DND-41 (cell line): ENCODE measurements around the gene ASIC3.
"Not testable (repeated sequence)": the region's sequence is repeated elsewhere in the genome, so short reads cannot be mapped to it uniquely, and the experiment has no call there.

ENCODE experiments used
- ATAC-seq: fragments of 200-7000 bp; cut with Tn5 transposase; 3 replicates; pipeline ENCODE4 v1.9.1; 2021; ENCODE audit warnings: low read depth; ENCODE audit not compliant: insufficient read depth
- DNase-seq: peaks from one replicate; pipeline ENCODE4 v3.0.0-alpha.2; 2020
- H2AFZ ChIP-seq: 2 replicates; pipeline ENCODE4 v1.6.0; 2012; ENCODE audit warnings: low read depth, low read length
- H3K27ac ChIP-seq: 2 replicates; pipeline ENCODE4 v1.5.1; 2012; ENCODE audit warnings: low read length, inconsistent platforms
- H3K27me3 ChIP-seq: fragments of 200-600 bp; sonication (generic); 2 replicates; pipeline ENCODE4 v1.6.0; 2012; ENCODE audit warnings: low read length, mild to moderate bottlenecking, inconsistent platforms; ENCODE audit not compliant: insufficient read depth, poor library complexity
- H3K36me3 ChIP-seq: 2 replicates; pipeline ENCODE4 v1.5.1; 2012; ENCODE audit warnings: low read length, inconsistent platforms; ENCODE audit not compliant: insufficient read depth
- H3K4me1 ChIP-seq: 2 replicates; pipeline ENCODE4 v1.5.1; 2012; ENCODE audit warnings: mild to moderate bottlenecking, low read length; ENCODE audit not compliant: insufficient read depth
- H3K4me2 ChIP-seq: 2 replicates; pipeline ENCODE4 v1.6.0; 2012; ENCODE audit warnings: mild to moderate bottlenecking, moderate library complexity, low read length, inconsistent platforms; ENCODE audit not compliant: insufficient read depth
- H3K4me3 ChIP-seq, 2 experiments: fragments of 200-600 bp in 1 of 2; shearing (Covaris generic) in 1 of 2; 2 replicates each; pipeline ENCODE4 v1.5.1; 2012 to 2016; ENCODE audit warnings: inconsistent platforms in 2 of 2, low read length in 2 of 2, mild to moderate bottlenecking in 2 of 2, low read depth in 1 of 2, moderate library complexity in 1 of 2
- H3K79me2 ChIP-seq: 2 replicates; pipeline ENCODE4 v1.6.0; 2012; ENCODE audit warnings: low read length, inconsistent platforms; ENCODE audit not compliant: insufficient read depth
- H3K9ac ChIP-seq: 2 replicates; pipeline ENCODE4 v1.6.0; 2012; ENCODE audit warnings: low read depth, mild to moderate bottlenecking, inconsistent platforms, low read length, moderate library complexity
- H3K9me3 ChIP-seq: 2 replicates; pipeline ENCODE4 v1.5.1; 2012; ENCODE audit warnings: low read length, moderate library complexity, mild to moderate bottlenecking, inconsistent platforms; ENCODE audit not compliant: insufficient read depth, severe bottlenecking
- H4K20me1 ChIP-seq: 2 replicates; pipeline ENCODE4 v1.6.0; 2012; ENCODE audit warnings: low read length; ENCODE audit not compliant: insufficient read depth
- CTCF ChIP-seq: IDR thresholded peaks from 2 replicates; pipeline ENCODE4 v1.5.1; 2012; ENCODE audit warnings: borderline replicate concordance, low read length, moderate library complexity, mild to moderate bottlenecking; ENCODE audit not compliant: poor library complexity, severe bottlenecking; ENCODE audit errors: extremely low read depth
- EZH2 ChIP-seq: IDR thresholded peaks from 3 replicates; pipeline ENCODE4 v1.6.1; 2012; ENCODE audit warnings: borderline replicate concordance, low read depth, mild to moderate bottlenecking, moderate library complexity, low read length, inconsistent platforms; ENCODE audit not compliant: severe bottlenecking

The ASIC3 gene

DNA sequence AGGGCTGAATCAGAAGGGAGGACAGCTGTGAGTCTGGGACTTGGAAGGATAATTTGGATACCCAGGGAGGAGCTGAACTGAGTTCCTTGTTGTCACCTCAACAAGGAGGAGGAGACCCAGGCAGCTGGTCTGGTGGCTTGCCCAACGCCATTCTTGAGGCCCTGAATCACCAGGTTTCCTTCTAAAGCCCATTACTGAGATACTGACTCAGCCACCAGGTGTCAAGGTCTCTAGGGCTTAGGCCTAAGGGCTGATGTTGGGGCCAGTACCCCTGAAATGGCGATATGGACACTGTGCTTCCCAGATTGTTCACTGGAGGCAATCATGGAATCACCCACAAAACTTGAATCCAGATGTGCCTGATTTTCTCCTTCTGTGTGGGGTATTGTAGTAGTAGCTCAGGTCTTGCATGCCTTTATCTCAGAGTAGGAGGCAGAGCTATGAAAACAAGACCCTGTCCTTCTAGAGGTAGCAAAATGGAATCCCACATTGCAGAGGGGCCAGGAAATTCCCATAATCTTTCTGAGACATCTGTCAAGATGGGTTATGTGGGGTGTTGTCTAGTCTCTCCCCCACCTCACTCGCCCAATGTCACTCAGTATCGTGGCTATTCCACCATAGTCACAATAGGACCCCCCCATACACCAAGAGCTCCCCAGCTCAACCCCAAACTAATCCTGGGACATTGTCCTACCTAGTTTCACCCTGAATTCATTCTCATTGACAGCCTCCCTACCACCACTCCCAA is 22.2 kb upstream of the ASIC3 start:
- ATAC-seq (no peak), DNase-seq (no peak)
- H3K79me2 ChIP-seq: peaks cover 22% of the 10 kb centered on the region
- TF ChIP-seq CTCF (no peak), EZH2 (no peak)
- no peaks in the 10 kb centered on the region for H3K9me3 ChIP-seq
- no peak overlapping the region for H3K9ac ChIP-seq
- no peak overlapping the region for H3K4me3 ChIP-seq
- H3K4me1 ChIP-seq: peaks cover 24% of the 10 kb centered on the region
- H3K27me3 ChIP-seq: peaks cover 3% of the 10 kb centered on the region
- no peaks in the 10 kb centered on the region; the same call in 1 of the 2 replicates for H3K36me3 ChIP-seq
- H3K27ac ChIP-seq: no peak overlapping the region
- 0 out of 2 replicates have a peak, but pooled peaks cover 4% of the 10 kb centered on the region for H4K20me1 ChIP-seq
- H3K4me2 ChIP-seq: no peak overlapping the region
- H2AFZ ChIP-seq: peak overlapping the region; percentile 49; the same call in 1 of the 2 replicates

- H3K4me1 ChIP-seq: peaks cover 24% of the 10 kb centered on the region
- ATAC-seq, H3K9me3 ChIP-seq, H3K27ac ChIP-seq, H3K36me3 ChIP-seq, H4K20me1 ChIP-seq, H3K27me3 ChIP-seq, DNase-seq: not testable (repeated sequence)
- H3K4me2 ChIP-seq: peak overlapping the region; percentile 80
- H3K9ac ChIP-seq: peak overlapping the region; percentile 63; the same call in 1 of the 2 replicates
- peak overlapping the region in 1 of 2 experiments; percentile 69; a peak in 2 of 4 replicates for H3K4me3 ChIP-seq
- peaks cover 25% of the 10 kb centered on the region for H3K79me2 ChIP-seq
- 0 out of 2 replicates have a peak overlapping the region, but pooled peaks have one; percentile 55 for H2AFZ ChIP-seq
Observed at GRCh38 chr7:151026771-151027727, 21.3 kb upstream of the ASIC3 start.

DNA sequence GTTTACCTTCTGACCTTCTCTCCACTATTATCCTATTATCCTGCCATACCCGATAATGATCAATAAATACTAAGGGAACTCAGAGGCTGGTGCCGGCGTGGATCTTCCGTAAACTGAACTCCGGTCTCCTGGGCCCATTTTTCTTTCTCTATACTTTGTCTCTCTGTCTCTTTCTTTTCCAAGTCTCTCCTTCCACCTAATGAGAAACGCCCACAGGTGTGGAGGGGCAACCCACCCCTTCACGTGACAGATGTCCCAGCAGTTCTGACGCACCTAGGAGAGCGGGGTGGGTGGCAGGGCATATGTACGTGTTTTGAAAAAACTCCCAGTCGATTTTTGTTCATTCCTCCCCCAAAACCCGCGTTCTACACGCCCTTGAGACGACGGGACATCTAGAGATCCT is 20.6 kb upstream of the ASIC3 start:
- H3K36me3 ChIP-seq, DNase-seq, H4K20me1 ChIP-seq, H3K9me3 ChIP-seq, H3K27me3 ChIP-seq, ATAC-seq: not testable (repeated sequence)
- Histone ChIP-seq H3K4me3 (peak overlapping the region; percentile 54 to 69; a peak in 3 of 4 replicates), H2AFZ (peak overlapping the region; percentile 91), H3K4me1 (peaks cover 24% of the 10 kb centered on the region), H3K79me2 (peaks cover 27% of the 10 kb centered on the region), H3K27ac (peak overlapping the region; percentile 70), H3K9ac (peak overlapping the region; percentile 63), H3K4me2 (peak overlapping the region; percentile 80)

DNA sequence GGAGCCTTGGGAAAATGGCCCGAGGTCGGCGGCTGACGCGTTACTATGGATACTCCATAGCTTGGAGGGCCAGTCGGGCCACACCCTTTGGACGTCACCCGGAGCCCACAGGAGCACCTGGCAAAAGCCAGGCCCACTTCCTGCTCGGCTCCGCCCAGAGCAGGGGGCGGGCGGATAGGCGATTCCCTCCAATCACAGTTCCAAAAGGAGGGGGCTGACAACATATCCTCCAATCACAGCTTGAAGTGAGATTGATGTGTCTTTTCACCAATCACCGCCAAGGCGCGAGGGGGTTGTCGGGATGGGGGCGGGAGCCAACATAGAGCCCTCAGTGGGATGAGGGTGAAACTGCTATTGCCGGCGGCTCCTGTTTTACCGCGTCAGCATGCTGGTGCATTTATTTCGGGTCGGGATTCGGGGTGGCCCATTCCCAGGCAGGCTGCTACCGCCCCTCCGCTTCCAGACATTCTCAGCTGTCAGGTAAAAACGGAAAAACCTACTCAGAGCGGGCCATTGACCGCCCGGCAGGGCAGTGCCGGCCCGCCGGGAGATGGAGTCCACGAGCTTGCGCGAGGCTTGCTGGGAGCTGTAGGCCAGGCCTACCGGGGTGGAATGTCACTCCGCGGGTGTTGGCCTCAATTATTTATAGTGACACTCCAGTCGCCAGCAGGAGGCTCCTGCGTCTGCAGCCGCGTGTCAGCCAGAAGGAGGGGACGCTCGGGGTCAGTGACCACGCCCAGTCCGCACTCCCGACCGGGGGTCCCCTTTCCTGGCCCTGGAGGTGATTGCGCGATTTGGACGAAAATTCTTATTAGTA is 20.0 kb upstream of the ASIC3 start, which contains the start of gene ABCB8:
TSS of gene ABCB8 (plus strand) at position 320 of the 817 bp plus-strand sequence. CDS start at position 386, 66 bp downstream.
- H3K9ac ChIP-seq: peak within 1 kb of the TSS; percentile 63
- peaks cover 24% of the 10 kb centered on the region for H3K4me1 ChIP-seq
- H2AFZ ChIP-seq: peak within 1 kb of the TSS; percentile 91
- peak within 1 kb of the TSS; percentile 70 for H3K27ac ChIP-seq
- H3K79me2 ChIP-seq: peaks cover 27% of the 10 kb centered on the region
- DNase-seq: peak; percentile 99
- H3K36me3 ChIP-seq: peaks cover 12% of the 10 kb centered on the region
- H3K4me3 ChIP-seq: peak within 1 kb of the TSS; percentile 54 to 69
- peaks cover 3% of the 10 kb centered on the region for H3K27me3 ChIP-seq
- TF ChIP-seq EZH2 (no peak), CTCF (peak; percentile 51)
- no peaks in the 10 kb centered on the region for H3K9me3 ChIP-seq
- ATAC-seq: peak; percentile 97
- H4K20me1 ChIP-seq: 0 out of 2 replicates have a peak, but pooled peaks cover 5% of the 10 kb centered on the region
- peak within 1 kb of the TSS; percentile 80 for H3K4me2 ChIP-seq
